Ishikawa (cell line): ENCODE results near the gene LRRFIP2.

ENCODE experiments used
- CEBPB ChIP-seq: IDR thresholded peaks from 2 replicates; pipeline ENCODE4 v1.6.1; 2012
- CREB1 ChIP-seq: IDR thresholded peaks from 2 replicates; pipeline ENCODE4 v1.6.1; 2012; ENCODE audit warnings: low read depth
- EGR1 ChIP-seq: IDR thresholded peaks from 2 replicates; pipeline ENCODE4 v1.6.1; 2012
- EP300 ChIP-seq: IDR thresholded peaks from 2 replicates; pipeline ENCODE4 v1.6.1; 2012; ENCODE audit warnings: borderline replicate concordance
- FOXM1 ChIP-seq: IDR thresholded peaks from 2 replicates; pipeline ENCODE4 v1.6.1; 2012; ENCODE audit warnings: low read depth, borderline replicate concordance
- MAX ChIP-seq: IDR thresholded peaks from 2 replicates; pipeline ENCODE4 v1.6.1; 2012
- NFIC ChIP-seq: IDR thresholded peaks from 2 replicates; pipeline ENCODE4 v1.6.1; 2012
- RAD21 ChIP-seq: IDR thresholded peaks from 2 replicates; pipeline ENCODE4 v1.6.1; 2012; ENCODE audit warnings: low read depth
- REST ChIP-seq: IDR thresholded peaks from 2 replicates; pipeline ENCODE4 v1.6.1; 2012; ENCODE audit warnings: low read depth, mild to moderate bottlenecking
- TAF1 ChIP-seq: IDR thresholded peaks from 2 replicates; pipeline ENCODE4 v1.6.1; 2012; ENCODE audit warnings: low read depth, mild to moderate bottlenecking
- TCF12 ChIP-seq: IDR thresholded peaks from 2 replicates; pipeline ENCODE4 v1.6.1; 2012; ENCODE audit warnings: low read depth
- TEAD4 ChIP-seq: IDR thresholded peaks from 2 replicates; pipeline ENCODE4 v1.6.1; 2012
- USF1 ChIP-seq: IDR thresholded peaks from 2 replicates; pipeline ENCODE4 v1.6.1; 2012
- YY1 ChIP-seq: IDR thresholded peaks from 2 replicates; pipeline ENCODE4 v1.6.1; 2012; ENCODE audit warnings: low read depth
- ZBTB7A ChIP-seq: IDR thresholded peaks from 2 replicates; pipeline ENCODE4 v1.6.1; 2012; ENCODE audit warnings: low read depth

Gene LRRFIP2

DNA sequence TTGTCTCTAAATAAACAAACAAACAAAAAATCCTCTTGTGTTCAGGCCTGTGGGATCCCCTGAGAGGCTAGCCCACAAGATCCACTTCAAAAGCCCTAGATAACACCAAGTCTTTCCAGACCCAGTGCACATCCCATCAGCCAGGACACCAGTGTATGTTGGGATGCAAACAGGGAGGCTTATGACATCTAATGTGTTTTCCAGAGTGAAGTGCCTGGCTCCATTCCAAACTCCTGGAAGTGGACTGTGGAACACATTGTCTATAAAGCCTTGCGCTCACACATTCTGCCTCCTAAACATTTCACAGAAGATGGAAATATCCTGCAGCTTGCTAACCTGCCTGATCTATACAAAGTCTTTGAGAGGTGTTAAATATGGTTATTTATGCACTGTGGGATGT lies 124.1 kb downstream of the LRRFIP2 start:
- TF ChIP-seq FOXM1 (no peak), CREB1 (no peak), TAF1 (no peak), RAD21 (no peak), TEAD4 (no peak), NFIC (no peak), ZBTB7A (no peak), REST (no peak), EGR1 (no peak)

DNA sequence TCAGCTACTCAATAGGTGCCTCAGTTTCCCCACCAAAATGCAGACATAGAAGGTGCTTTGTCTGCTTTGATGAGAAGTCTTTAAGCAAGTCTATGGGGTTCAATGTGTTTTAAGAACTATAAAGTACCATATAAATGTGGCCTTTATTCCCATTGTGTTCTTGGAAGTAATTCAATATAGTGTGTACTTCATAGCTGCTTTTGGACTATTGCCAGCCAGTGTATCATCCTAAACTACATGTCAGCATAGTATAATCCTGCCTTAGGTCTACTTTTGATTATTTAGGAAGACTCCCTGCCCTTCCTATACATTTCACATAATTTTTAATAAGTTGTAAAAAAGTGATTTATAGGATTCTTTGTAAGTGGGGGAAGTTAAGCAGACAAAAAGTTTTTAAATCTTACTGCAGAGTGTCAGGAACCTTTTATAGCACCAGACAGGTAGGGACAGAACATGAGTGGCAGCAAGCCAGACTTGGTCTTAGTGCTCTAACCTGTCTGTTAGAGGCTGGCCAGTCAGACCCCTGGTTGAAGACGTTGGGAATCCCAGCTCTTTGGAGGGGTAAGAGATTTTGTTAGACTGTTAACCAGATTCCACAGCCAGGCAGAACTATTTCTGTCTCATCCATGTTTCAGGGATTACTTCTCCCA lies 132.7 kb downstream of the LRRFIP2 start:
- TF ChIP-seq USF1, result no peak
- 0 out of 2 replicates have a peak, but pooled peaks have one; percentile 34 for TF ChIP-seq NFIC

- TF ChIP-seq RAD21 (no peak), TAF1 (no peak), YY1 (no peak), USF1 (no peak), EGR1 (no peak), NFIC (no peak), TCF12 (no peak), REST (no peak)
These were observed 134.2 kb downstream of the LRRFIP2 start for GRCh38 chr3:37040231-37040630.

DNA sequence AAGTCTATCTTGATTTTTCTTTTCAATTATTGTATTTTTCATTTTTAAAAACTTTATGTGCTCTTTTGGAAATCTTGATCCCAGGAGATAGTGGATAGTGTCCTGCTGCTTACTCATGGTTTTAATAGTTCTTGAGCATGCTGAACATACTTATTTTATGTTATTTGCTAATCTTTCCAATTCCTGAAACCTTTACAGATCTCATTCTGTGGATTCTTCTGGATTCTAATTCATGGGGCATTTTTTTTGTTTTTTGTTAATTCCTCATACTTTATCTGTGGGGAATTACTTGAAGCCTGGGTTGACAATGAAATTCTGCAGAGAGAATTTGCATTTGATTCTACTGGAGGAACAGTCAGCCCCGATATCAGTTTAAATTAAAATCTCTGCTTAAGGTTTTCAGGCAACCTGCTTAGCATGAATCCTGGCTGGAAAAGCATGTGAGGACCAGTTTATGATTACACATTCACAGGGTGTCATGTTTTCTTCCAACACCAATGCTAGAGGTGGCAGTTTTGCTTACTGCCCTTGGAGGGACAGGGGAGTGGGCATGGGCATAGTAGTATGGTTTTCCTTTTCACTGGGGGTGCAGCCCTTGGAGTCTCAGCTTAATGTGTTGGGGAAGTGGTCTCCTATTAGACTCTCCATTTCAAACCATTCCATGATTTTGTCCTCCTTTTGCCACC lies 135.1 kb downstream of the LRRFIP2 start:
- no peak for TF ChIP-seq EGR1
- no peak for TF ChIP-seq TAF1
- TF ChIP-seq ZBTB7A, result no peak
- TF ChIP-seq RAD21, result no peak
- TF ChIP-seq TEAD4, result no peak
- TF ChIP-seq USF1, result no peak
- no peak for TF ChIP-seq MAX
- TF ChIP-seq CEBPB, result no peak
- TF ChIP-seq REST, result no peak
- TF ChIP-seq CREB1, result no peak
- no peak for TF ChIP-seq FOXM1
- no peak for TF ChIP-seq YY1
- TF ChIP-seq EP300, result no peak
- no peak for TF ChIP-seq TCF12
- TF ChIP-seq NFIC, result no peak

DNA sequence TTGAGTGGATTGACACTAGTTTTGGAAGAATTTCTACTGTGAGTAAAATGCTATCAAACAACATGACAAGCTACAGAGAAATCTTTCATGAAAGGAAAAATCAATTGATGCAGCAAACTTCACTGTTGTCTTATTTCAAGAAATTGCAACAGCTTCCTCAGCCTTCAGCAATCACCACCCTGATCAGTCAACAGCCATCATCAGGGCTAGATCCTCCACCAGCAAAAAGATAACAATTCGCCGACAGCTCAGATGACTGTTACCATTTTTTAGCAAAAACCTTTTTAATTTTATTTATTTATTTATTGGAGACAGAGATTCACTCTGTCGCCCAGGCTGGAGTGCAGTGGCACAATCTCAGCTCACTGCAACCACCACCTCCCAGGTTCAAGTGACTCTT lies 137.0 kb downstream of the LRRFIP2 start:
- TF ChIP-seq FOXM1, result no peak
